ENCODE data around the gene SMIM23. TPM values are rescaled to one million over a fixed set of nuclear protein-coding genes. Genes with fewer than 3 reads are reported as not detected.

Gene SMIM23
- total RNA-seq, 1 donor from 2014 or later = not detected

GRCh38 chr5:171813270-171813669, 27.7 kb downstream of the SMIM23 start:
- no peak for TF ChIP-seq CTCF (IDR thresholded peaks at IDR 0.05)
- no peak for ATAC-seq (ENCODE audit: low read depth)
- no peaks in the 10 kb centered on the region for H3K4me1 Mint-ChIP-seq

GRCh38 chr5:171813813-171814490, 28.3 kb downstream of the SMIM23 start:
- CTCF ChIA-PET = no interaction called here
- Mint-ChIP-seq H3K4me3 (no peak overlapping the region), H3K9me3 (peaks cover 8% of the 10 kb centered on the region)

More at GRCh38 chr5:171813270-171813669, 27.7 kb downstream of the SMIM23 start:
- intact Hi-C loops (cut with micrococcal nuclease) = no loop called here
- H3K4me3 Mint-ChIP-seq = no peak overlapping the region
- POLR2A ChIA-PET = no interaction called here
- CTCF ChIA-PET = no interaction called here
- H3K27ac Mint-ChIP-seq = no peak overlapping the region
- H3K9me3 Mint-ChIP-seq = peaks cover 11% of the 10 kb centered on the region
- peaks cover 4% of the 10 kb centered on the region for H3K27me3 Mint-ChIP-seq
- DNase-seq = no peak
- no peaks in the 10 kb centered on the region for H3K36me3 Mint-ChIP-seq (ENCODE audit: low read depth)

GRCh38 chr5:171816666-171817065, 31.0 kb downstream of the SMIM23 start:
- DNase-seq = no peak
- Mint-ChIP-seq H3K4me3 (no peak overlapping the region), H3K36me3 (ENCODE audit: low read depth) (no peaks in the 10 kb centered on the region), H3K27me3 (no peaks in the 10 kb centered on the region), H3K4me1 (no peaks in the 10 kb centered on the region), H3K27ac (no peak overlapping the region), H3K9me3 (peaks cover 3% of the 10 kb centered on the region)
- CTCF ChIA-PET = no interaction called here
- ATAC-seq (ENCODE audit: low read depth) = no peak
- TF ChIP-seq CTCF (IDR thresholded peaks at IDR 0.05) = no peak
- intact Hi-C loops (cut with micrococcal nuclease) = no loop called here
- POLR2A ChIA-PET = no interaction called here

More at GRCh38 chr5:171813813-171814490, 28.3 kb downstream of the SMIM23 start:
- no peak for ATAC-seq (ENCODE audit: low read depth)
- Mint-ChIP-seq H3K27ac (no peak overlapping the region), H3K36me3 (ENCODE audit: low read depth) (no peaks in the 10 kb centered on the region), H3K4me1 (no peaks in the 10 kb centered on the region), H3K27me3 (no peaks in the 10 kb centered on the region)
- no peak for DNase-seq
- intact Hi-C loops (cut with micrococcal nuclease) = no loop called here
- TF ChIP-seq CTCF (IDR thresholded peaks at IDR 0.05) = no peak
- POLR2A ChIA-PET = no interaction called here

GRCh38 chr5:171820561-171820960, 34.9 kb downstream of the SMIM23 start:
- no peak for TF ChIP-seq CTCF (IDR thresholded peaks at IDR 0.05)
- Mint-ChIP-seq H3K4me3 (no peak overlapping the region), H3K9me3 (no peaks in the 10 kb centered on the region), H3K27me3 (no peaks in the 10 kb centered on the region), H3K4me1 (no peaks in the 10 kb centered on the region), H3K36me3 (ENCODE audit: low read depth) (no peaks in the 10 kb centered on the region), H3K27ac (no peak overlapping the region)
- CTCF ChIA-PET = no interaction called here
- intact Hi-C loops (cut with micrococcal nuclease) = no loop called here
- ATAC-seq (ENCODE audit: low read depth) (no peak), DNase-seq (no peak)
- POLR2A ChIA-PET = no interaction called here

- Mint-ChIP-seq H3K9me3 (no peaks in the 10 kb centered on the region), H3K4me3 (no peak overlapping the region), H3K4me1 (no peaks in the 10 kb centered on the region), H3K36me3 (ENCODE audit: low read depth) (no peaks in the 10 kb centered on the region), H3K27me3 (no peaks in the 10 kb centered on the region), H3K27ac (no peak overlapping the region)
- DNase-seq = no peak
- CTCF ChIA-PET = no interaction called here
- ATAC-seq (ENCODE audit: low read depth) = no peak
- intact Hi-C loops (cut with micrococcal nuclease) = no loop called here
- POLR2A ChIA-PET = no interaction called here
- TF ChIP-seq CTCF (IDR thresholded peaks at IDR 0.05) = no peak
These were observed 35.7 kb downstream of the SMIM23 start for GRCh38 chr5:171821286-171821685.
